Activated CD8-positive, alpha-beta T cell treated with anti-CD3 and anti-CD28 coated beads for 36 hours (primary cell): Measurements from ENCODE around the gene TRIM47. TPM values are rescaled to one million over a fixed set of nuclear protein-coding genes. Genes with fewer than 3 reads are reported as not detected.
A peak's percentile ranks its signal among the peaks of the same experiment; 100 is the strongest.

Source experiments
- ATAC-seq: fragments of 200-7000 bp; cut with Tn5 transposase; one replicate; pipeline ENCODE4 v1.10.0; 2021; ENCODE audit warnings: mild to moderate bottlenecking, moderate library complexity
- CTCF ChIA-PET: fragments of 350-600 bp; sonication (Branson Sonifier 250); formaldehyde crosslinking; loops from one replicate; lab custom pipeline; 2021; ENCODE audit warnings: antibody characterized with exemption; lab: Charles Lee
- POLR2A ChIA-PET: fragments of 350-600 bp; sonication (Branson Sonifier 250); formaldehyde crosslinking; loops from one replicate; lab custom pipeline; 2021; ENCODE audit warnings: antibody characterized with exemption; lab: Charles Lee
- DNase-seq: peaks from one replicate; pipeline ENCODE4 v3.0.0-alpha.2; 2020
- H3K27ac Mint-ChIP-seq: one replicate; pipeline ENCODE4 v1.8.0; 2021; ENCODE audit warnings: mild to moderate bottlenecking, mixed read lengths
- H3K27me3 Mint-ChIP-seq: one replicate; pipeline ENCODE4 v1.8.0; 2021; ENCODE audit warnings: mixed read lengths
- H3K36me3 Mint-ChIP-seq: one replicate; pipeline ENCODE4 v1.8.0; 2021; ENCODE audit warnings: low read depth, mixed read lengths
- H3K4me1 Mint-ChIP-seq: one replicate; pipeline ENCODE4 v1.8.0; 2021; ENCODE audit warnings: low read depth, mixed read lengths
- H3K4me3 Mint-ChIP-seq: one replicate; pipeline ENCODE4 v1.8.0; 2021; ENCODE audit warnings: mild to moderate bottlenecking, moderate library complexity, mixed read lengths
- H3K9me3 Mint-ChIP-seq: one replicate; pipeline ENCODE4 v1.8.0; 2021; ENCODE audit warnings: mixed read lengths
- intact Hi-C: fragments of 100-400 bp; cut with micrococcal nuclease; formaldehyde crosslinking; loops from one replicate; pipeline ENCODE4 v1.10.0; 2022
- total RNA-seq, 2 experiments: library from RNA; stranded (reverse); gene quantifications; one replicate each; pipeline ENCODE4 v1.2.3, GENCODE V29; 2021
- TF ChIP-seq, protein P1 (sequence below): fragments of 200-600 bp; IDR thresholded peaks from one replicate; pipeline ENCODE4 v1.8.0; 2022; ENCODE audit warnings: antibody characterized with exemption, mild to moderate bottlenecking

Gene TRIM47
- total RNA-seq, 2 experiments from 2014 or later: 16.6 to 16.8 TPM

DNA sequence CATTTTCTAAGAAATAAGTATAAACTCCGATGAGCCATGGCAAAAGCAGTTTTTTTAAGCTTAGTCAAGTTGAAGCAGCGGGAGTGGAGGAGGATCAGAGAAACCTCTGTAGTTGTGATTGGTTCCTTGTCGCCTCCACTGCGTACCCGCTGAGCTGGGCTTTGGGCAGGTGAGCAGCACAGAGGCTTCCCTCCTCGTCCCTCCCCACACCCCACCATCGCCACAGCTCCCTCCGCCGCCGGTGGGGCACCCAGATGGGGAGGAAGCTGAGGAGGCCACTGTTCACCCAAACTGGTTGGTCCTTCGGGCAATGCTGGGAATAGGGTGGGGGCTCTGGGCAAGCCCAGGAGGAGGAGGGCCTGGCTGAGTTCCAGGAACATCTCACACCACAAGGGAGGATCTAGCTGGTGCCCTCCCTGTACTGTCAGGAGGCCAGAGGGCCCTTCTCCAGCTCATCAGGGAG is 31.5 kb upstream of the TRIM47 start:
- POLR2A ChIA-PET: interaction anchor here (0.5 to 0.8 kb wide), 2 partner anchors 13 to 71 kb away, joined by 3 read pairs; partner anchors contain the start of gene TRIM65
- no peak overlapping the region for H3K27ac Mint-ChIP-seq

DNA sequence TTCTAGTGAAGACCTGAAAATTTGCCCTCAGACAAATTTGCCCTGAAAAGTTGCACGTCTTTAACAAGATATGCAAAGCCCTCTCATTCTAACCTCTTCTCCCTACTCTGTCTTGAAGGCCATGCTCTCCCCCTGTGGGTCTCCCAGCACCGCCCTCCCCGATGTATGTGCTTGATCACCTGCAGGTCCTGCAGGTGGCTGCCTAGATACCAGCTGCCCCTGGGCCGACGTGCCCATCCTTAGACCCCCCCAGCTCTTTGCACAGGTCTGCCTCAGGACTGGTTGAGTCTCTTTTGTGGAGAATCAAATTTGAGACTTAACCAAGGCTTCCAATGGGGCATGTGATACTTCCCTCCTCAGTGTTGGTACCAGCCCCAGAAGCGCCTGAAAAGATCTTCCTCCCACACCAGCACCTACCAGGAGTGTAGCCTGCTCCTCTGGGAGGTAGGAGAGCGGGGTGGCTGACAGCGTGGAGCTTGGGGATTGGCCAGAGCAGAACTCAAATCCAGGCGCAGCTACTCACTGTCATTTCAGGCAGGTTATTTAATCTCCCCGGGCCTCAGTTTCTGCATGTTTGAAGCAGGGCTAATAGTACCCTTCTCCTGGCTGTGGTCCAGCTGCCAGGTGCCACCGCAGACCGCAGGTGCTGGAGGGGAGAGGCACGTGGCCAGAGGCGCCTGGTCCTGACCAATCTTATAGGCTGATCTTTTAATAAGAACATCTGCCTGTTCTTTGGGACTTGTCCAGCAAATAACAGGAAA is 30.9 kb upstream of the TRIM47 start:
- intact Hi-C loops: loop anchor here (5.0 kb wide), 1 partner anchor 93 kb away; the partner anchor contains the start of gene CDK3
- DNase-seq: no peak
- CTCF ChIA-PET: interaction anchor here (1.0 to 11.4 kb wide), 4 partner anchors 18 to 186 kb away, joined by 3 to 165 read pairs (median 10); partner anchors contain the start of gene CDK3
- no peak overlapping the region for H3K27ac Mint-ChIP-seq
- no peaks in the 10 kb centered on the region for H3K9me3 Mint-ChIP-seq
- H3K4me3 Mint-ChIP-seq: no peak overlapping the region
- no peak for ATAC-seq
- POLR2A ChIA-PET: interaction anchor here (0.5 to 0.8 kb wide), 2 partner anchors 12 to 71 kb away, joined by 3 read pairs; partner anchors contain the start of gene TRIM65
- H3K4me1 Mint-ChIP-seq: peaks cover 10% of the 10 kb centered on the region
- TF ChIP-seq, protein P1, sequence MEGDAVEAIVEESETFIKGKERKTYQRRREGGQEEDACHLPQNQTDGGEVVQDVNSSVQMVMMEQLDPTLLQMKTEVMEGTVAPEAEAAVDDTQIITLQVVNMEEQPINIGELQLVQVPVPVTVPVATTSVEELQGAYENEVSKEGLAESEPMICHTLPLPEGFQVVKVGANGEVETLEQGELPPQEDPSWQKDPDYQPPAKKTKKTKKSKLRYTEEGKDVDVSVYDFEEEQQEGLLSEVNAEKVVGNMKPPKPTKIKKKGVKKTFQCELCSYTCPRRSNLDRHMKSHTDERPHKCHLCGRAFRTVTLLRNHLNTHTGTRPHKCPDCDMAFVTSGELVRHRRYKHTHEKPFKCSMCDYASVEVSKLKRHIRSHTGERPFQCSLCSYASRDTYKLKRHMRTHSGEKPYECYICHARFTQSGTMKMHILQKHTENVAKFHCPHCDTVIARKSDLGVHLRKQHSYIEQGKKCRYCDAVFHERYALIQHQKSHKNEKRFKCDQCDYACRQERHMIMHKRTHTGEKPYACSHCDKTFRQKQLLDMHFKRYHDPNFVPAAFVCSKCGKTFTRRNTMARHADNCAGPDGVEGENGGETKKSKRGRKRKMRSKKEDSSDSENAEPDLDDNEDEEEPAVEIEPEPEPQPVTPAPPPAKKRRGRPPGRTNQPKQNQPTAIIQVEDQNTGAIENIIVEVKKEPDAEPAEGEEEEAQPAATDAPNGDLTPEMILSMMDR: no peak
- peaks cover 3% of the 10 kb centered on the region for H3K36me3 Mint-ChIP-seq
- H3K27me3 Mint-ChIP-seq: no peaks in the 10 kb centered on the region

More for the DNA sequence above, 31.5 kb upstream of the TRIM47 start:
- DNase-seq: no peak
- H3K4me3 Mint-ChIP-seq: no peak overlapping the region
- TF ChIP-seq, protein P1: no peak
- intact Hi-C loops: loop anchor here (5.0 kb wide), 1 partner anchor 92 kb away; the partner anchor contains the start of gene CDK3
- no peaks in the 10 kb centered on the region for H3K27me3 Mint-ChIP-seq
- H3K36me3 Mint-ChIP-seq: peaks cover 2% of the 10 kb centered on the region
- H3K4me1 Mint-ChIP-seq: peaks cover 10% of the 10 kb centered on the region
- CTCF ChIA-PET: interaction anchor here (1.6 to 11.4 kb wide), 3 partner anchors 17 to 104 kb away, joined by 7 to 165 read pairs (median 12); partner anchors contain the start of gene CDK3
- ATAC-seq: no peak
- no peaks in the 10 kb centered on the region for H3K9me3 Mint-ChIP-seq

DNA sequence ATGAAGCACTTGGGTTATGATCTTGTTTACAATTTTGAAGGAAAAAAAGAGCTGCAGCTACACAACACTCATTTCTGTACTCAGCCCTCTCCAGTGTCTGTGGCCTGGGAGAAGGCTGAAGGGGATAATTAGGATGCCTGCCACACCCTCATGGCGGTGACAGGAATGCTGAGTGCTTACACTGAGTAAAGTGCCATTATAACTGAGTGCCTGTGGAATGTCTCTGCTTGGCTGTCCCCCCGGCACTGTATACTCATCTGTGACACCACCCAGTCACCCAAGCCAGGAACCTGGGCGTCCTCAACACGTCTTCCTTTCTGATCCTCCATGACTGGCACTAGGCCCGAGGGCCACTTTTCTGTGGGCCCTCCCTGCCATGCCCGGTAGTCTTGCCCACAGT is 29.8 kb upstream of the TRIM47 start:
- intact Hi-C loops: loop anchor here (5.0 kb wide), 1 partner anchor 94 kb away; the partner anchor contains the start of gene CDK3
- TF ChIP-seq, protein P1: no peak
- ChIA-PET CTCF (interaction anchor here (3.0 to 11.4 kb wide), 2 partner anchors 19 to 94 kb away, joined by 12 to 165 read pairs; partner anchors contain the start of gene CDK3), POLR2A (no interaction called here)
- no peaks in the 10 kb centered on the region for H3K27me3 Mint-ChIP-seq
- DNase-seq (no peak), ATAC-seq (no peak)
- H3K4me1 Mint-ChIP-seq: peaks cover 13% of the 10 kb centered on the region
- no peaks in the 10 kb centered on the region for H3K9me3 Mint-ChIP-seq
- H3K36me3 Mint-ChIP-seq: peaks cover 6% of the 10 kb centered on the region
- H3K27ac Mint-ChIP-seq: no peak overlapping the region
- no peak overlapping the region for H3K4me3 Mint-ChIP-seq

DNA sequence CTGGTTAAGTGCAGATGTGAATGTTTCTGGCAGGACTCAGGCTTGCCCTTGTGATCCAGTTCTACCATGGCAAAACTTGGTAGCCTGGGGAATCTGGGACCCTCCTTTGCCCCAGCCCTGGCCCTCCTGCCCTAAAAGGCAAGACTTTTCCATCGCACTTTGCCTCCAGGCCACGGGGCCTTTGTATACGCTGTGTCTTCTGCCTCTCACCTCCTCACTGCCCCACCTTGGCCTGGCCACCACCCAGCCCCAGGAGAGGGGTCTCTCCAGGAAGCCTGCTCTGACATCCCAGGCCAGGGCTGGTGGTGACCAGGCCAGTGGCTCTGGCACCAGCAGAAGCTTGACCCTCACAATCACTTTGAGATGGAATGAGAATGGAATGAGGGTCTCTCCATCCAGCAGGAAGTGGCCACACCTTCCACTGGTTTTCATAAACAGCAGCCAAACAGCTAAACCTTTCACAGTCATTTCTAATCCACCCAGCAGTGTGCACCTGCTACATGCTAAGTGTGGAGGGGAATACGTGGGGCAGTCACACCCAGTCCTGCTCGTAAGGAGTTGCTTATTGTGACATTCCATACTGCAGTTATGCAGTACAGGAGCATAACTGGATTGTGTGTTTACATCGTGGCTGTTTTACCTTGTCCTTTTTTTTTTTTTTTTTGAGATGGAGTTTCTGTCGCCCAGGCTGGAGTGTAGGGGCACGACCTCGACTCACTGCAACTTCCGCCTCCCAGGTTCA is 27.9 kb upstream of the TRIM47 start:
- TF ChIP-seq, protein P1: no peak
- peaks cover 10% of the 10 kb centered on the region for H3K36me3 Mint-ChIP-seq
- ATAC-seq (no peak), DNase-seq (no peak)
- H3K9me3 Mint-ChIP-seq: no peaks in the 10 kb centered on the region
- H3K4me3 Mint-ChIP-seq: peak overlapping the region; percentile 37
- peaks cover 16% of the 10 kb centered on the region for H3K4me1 Mint-ChIP-seq
- peak overlapping the region; percentile 27 for H3K27ac Mint-ChIP-seq
- intact Hi-C loops: loop anchor here (5.0 kb wide), 1 partner anchor 96 kb away; the partner anchor contains the start of gene CDK3
- H3K27me3 Mint-ChIP-seq: no peaks in the 10 kb centered on the region
- ChIA-PET POLR2A (interaction anchor here (1.6 to 2.4 kb wide), 2 partner anchors 16 to 29 kb away, joined by 6 to 13 read pairs; partner anchors contain the start of gene TRIM47), CTCF (interaction anchor here (1.0 to 11.4 kb wide), 13 partner anchors 10 to 201 kb away, joined by 3 to 165 read pairs (median 4); partner anchors contain the start of genes CDK3, TRIM47 and WBP2)
